ENCODE measurements around the gene SPOCK1. TPM values are rescaled to one million over a fixed set of nuclear protein-coding genes. Genes with fewer than 3 reads are reported as not detected.

SPOCK1 gene
- total and polyA plus RNA-seq, 9 of the 15 experiments (the other 6 are each of a cell fraction or from before 2014, with no cell fraction given), result 0.01 to 0.35 (median 0.04) TPM; not detected in 6

GRCh38 chr5:137359941-137360340, 139.2 kb downstream of the SPOCK1 start:
- no TSS peak for BruUV-seq (replicated peaks)
- no peaks in the 10 kb centered on the region; a peak in 1 of 5 replicates for H3K27me3 ChIP-seq (ENCODE audit: control insufficient read depth in 2 of 2, insufficient read depth in 2 of 2, low read length in 2 of 2)
- TF ChIP-seq POLR3A (IDR thresholded peaks at IDR 0.05; ENCODE audit: borderline replicate concordance, extremely low read depth, insufficient read depth, insufficient read length), result no peak
- TF ChIP-seq DIDO1 (tag; IDR thresholded peaks at IDR 0.05; ENCODE audit: low read depth), result no peak
- no peak for TF ChIP-seq RUNX1 (IDR thresholded peaks at IDR 0.05; ENCODE audit: low read depth)
- no peak for TF ChIP-seq ETV5 (CRISPR knock-in tag; IDR thresholded peaks at IDR 0.05; ENCODE audit: low read depth)
- TF ChIP-seq TEAD4 (IDR thresholded peaks at IDR 0.05; ENCODE audit: low read length), result no peak
- no peak for TF ChIP-seq TEAD4 (CRISPR knock-in tag; IDR thresholded peaks at IDR 0.05; ENCODE audit: borderline replicate concordance)
- TF ChIP-seq NR2C1 (IDR thresholded peaks at IDR 0.05), result no peak
- no peak for TF ChIP-seq NR2C1 (tag; IDR thresholded peaks at IDR 0.05)
- TF ChIP-seq, protein P1, sequence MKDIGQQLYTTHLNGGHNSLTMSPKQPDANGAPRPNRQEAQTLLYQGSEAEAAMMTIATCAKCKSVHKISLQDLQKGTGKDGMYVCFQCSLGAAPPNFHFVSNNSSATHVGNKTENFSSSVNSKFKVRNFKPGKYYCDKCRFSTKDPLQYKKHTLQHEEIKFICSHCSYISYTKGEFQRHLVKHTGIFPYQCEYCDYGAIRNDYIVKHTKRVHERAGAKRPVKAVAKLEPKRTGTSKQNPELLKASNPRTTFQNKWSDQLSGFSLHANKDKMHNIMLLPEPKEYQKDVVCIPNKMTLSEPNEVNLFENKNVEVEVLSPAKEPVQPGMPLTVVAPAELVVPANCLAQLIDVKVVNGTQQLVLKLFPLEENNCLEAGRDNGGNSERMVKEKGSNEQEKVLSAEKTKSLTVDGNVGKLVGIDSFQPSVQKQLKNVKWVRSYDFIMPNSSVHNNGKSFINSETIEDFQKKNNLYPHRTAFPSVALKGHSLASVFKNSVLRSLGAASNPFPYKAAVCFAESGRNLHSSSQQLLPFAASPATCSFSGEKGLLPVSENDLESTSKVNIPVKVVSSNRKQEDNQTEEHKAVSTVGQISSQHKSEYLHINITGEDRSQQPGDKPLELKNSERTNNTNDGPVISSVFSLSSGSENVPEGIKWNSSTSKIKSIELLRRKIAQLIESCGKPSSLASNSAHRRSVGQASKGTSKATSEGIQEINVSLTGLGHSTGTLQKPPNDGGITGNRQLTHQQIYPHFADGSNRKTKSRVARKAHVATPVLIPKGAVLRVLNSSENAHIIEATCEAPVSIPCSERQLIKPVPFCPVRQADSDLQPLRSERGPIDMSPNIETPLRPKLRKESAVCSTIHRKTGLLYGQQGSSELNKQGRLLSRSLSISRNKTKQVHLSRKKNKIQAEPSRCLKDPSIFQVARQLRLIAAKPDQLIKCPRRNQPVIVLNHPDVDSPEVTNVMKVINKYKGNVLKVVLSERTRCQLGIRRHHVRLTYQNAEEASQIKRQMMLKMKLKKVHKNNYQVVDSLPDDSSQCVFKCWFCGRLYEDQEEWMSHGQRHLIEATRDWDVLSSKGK (CRISPR knock-in tag; IDR thresholded peaks at IDR 0.05), result no peak
- TF ChIP-seq RBM22 (IDR thresholded peaks at IDR 0.05; ENCODE audit: low read depth, low read length, poor library complexity, severe bottlenecking), result no peak
- no peaks in the 10 kb centered on the region for H3K36me3 ChIP-seq (ENCODE audit: control insufficient read depth, insufficient read depth, low read length)
- intact Hi-C loops (cut with micrococcal nuclease) (no loop called here), in situ Hi-C loops (cut with MboI) (no loop called here)
- H2AFZ ChIP-seq (ENCODE audit: low read depth, low read length), result no peak overlapping the region
- FAIRE-seq (no peak), DNase-seq (ENCODE audit: extremely low read depth in 1 of 4, low spot score in 3 of 4) (no peak), ATAC-seq (no peak)
- CTCF ChIA-PET (ENCODE audit: low intra/inter-chr PET ratio), result no interaction called here
- POLR2A ChIA-PET, result no interaction called here
- H3K9me1 ChIP-seq (ENCODE audit: control insufficient read depth, insufficient read depth, low read length), result peaks cover 3% of the 10 kb centered on the region
- no peaks in the 10 kb centered on the region for H3K9me3 ChIP-seq (replicated peaks; ENCODE audit: control insufficient read depth, insufficient read depth, low read depth, low read length)
- no peaks in the 10 kb centered on the region for H3K79me2 ChIP-seq (ENCODE audit: control insufficient read depth, insufficient read depth, low read length)
- no peak overlapping the region for H3K4me3 ChIP-seq
- no peaks in the 10 kb centered on the region for H3K4me1 ChIP-seq (replicated peaks in 1 of 2; ENCODE audit: control insufficient read depth in 2 of 2, insufficient read depth in 2 of 2, low read length in 2 of 2)
- no peak overlapping the region for H3K27ac ChIP-seq (ENCODE audit: extremely low read depth, low read depth, low read length)
- H3K9ac ChIP-seq (ENCODE audit: insufficient read depth in 1 of 2, low read depth in 2 of 2, low read length in 2 of 2), result no peak overlapping the region
- H4K20me1 ChIP-seq (replicated peaks; ENCODE audit: control insufficient read depth, insufficient read depth, low read length), result no peaks in the 10 kb centered on the region
- no peak overlapping the region for H3K4me2 ChIP-seq (ENCODE audit: insufficient read depth, low read length)
